GM23248 (cell line): ENCODE results near the gene HUS1B. TPM values are rescaled to one million over a fixed set of nuclear protein-coding genes. Genes with fewer than 3 reads are reported as not detected.

Source experiments
- DNase-seq: peaks from one replicate; pipeline ENCODE4 v3.0.0-alpha.2; 2015
- H2AFZ ChIP-seq: fragments of 200-600 bp; sonication (generic); 2 replicates; pipeline ENCODE4 v1.6.1; 2016; ENCODE audit warnings: antibody characterized with exemption
- H3F3A ChIP-seq: fragments of 200-600 bp; sonication (generic); 2 replicates; pipeline ENCODE4 v1.6.1; 2016; ENCODE audit warnings: mild to moderate bottlenecking, antibody characterized with exemption, mixed run types; ENCODE audit not compliant: insufficient read depth
- H3K27ac ChIP-seq: fragments of 200-600 bp; sonication (generic); 2 replicates; pipeline ENCODE4 v1.5.1; 2016; ENCODE audit warnings: mild to moderate bottlenecking
- H3K27me3 ChIP-seq: fragments of 200-600 bp; sonication (generic); replicated peaks from 2 replicates; pipeline ENCODE4 v1.6.1; 2016; ENCODE audit warnings: mild to moderate bottlenecking; ENCODE audit not compliant: insufficient read depth
- H3K36me3 ChIP-seq: fragments of 200-600 bp; sonication (generic); 2 replicates; pipeline ENCODE4 v1.6.1; 2016; ENCODE audit warnings: low read depth, mild to moderate bottlenecking
- H3K4me1 ChIP-seq: fragments of 200-600 bp; sonication (generic); 2 replicates; pipeline ENCODE4 v1.6.1; 2016; ENCODE audit warnings: mild to moderate bottlenecking; ENCODE audit not compliant: insufficient read depth
- H3K4me2 ChIP-seq: fragments of 200-600 bp; sonication (generic); one replicate; pipeline ENCODE4 v1.6.1; 2016; ENCODE audit warnings: mild to moderate bottlenecking; ENCODE audit not compliant: unreplicated experiment
- H3K4me3 ChIP-seq: fragments of 200-600 bp; sonication (generic); 2 replicates; pipeline ENCODE4 v1.5.1; 2016; ENCODE audit warnings: mild to moderate bottlenecking
- H3K79me2 ChIP-seq: fragments of 200-600 bp; sonication (generic); 2 replicates; pipeline ENCODE4 v1.6.1; 2016; ENCODE audit warnings: mild to moderate bottlenecking; ENCODE audit not compliant: insufficient read depth
- H3K9ac ChIP-seq: fragments of 200-600 bp; sonication (generic); 2 replicates; pipeline ENCODE4 v1.6.1; 2016; ENCODE audit warnings: mild to moderate bottlenecking
- H3K9me2 ChIP-seq: fragments of 200-600 bp; sonication (generic); 2 replicates; pipeline ENCODE4 v1.6.1; 2016; ENCODE audit warnings: mixed run types, mild to moderate bottlenecking, moderate library complexity; ENCODE audit not compliant: insufficient read depth
- H3K9me3 ChIP-seq: fragments of 200-600 bp; sonication (generic); one replicate; pipeline ENCODE4 v1.6.1; 2017; ENCODE audit warnings: low read depth
- H4K20me1 ChIP-seq: fragments of 200-600 bp; sonication (generic); 2 replicates; pipeline ENCODE4 v1.6.0; 2016; ENCODE audit not compliant: insufficient read depth
- EZH2 ChIP-seq: fragments of 200-600 bp; sonication (generic); IDR thresholded peaks from 2 replicates; pipeline ENCODE4 v1.6.1; 2018; ENCODE audit warnings: antibody characterized with exemption, mild to moderate bottlenecking; ENCODE audit not compliant: insufficient read depth, poor library complexity, severe bottlenecking
- EZH2phosphoT487 ChIP-seq: fragments of 200-600 bp; sonication (generic); IDR thresholded peaks from 2 replicates; pipeline ENCODE4 v1.6.1; 2018; ENCODE audit warnings: antibody characterized with exemption, moderate library complexity, mild to moderate bottlenecking, low read depth; ENCODE audit not compliant: insufficient read depth
- WGBS, 2 experiments: methylation state at CpG; one replicate each; pipeline ENCODE4 v1.1.6; 2015 to 2017; ENCODE audit warnings: low lambda C conversion rate in 2 of 2, low coverage in 1 of 2; ENCODE audit errors: missing lambda C conversion rate in 2 of 2; 5-methylcytosine and 5-hydroxymethylcytosine counted together
- in situ Hi-C: fragments of 300-500 bp; cut with MboI; formaldehyde crosslinking; loops from 2 replicates; pipeline ENCODE4 v1.15.0; 2020
- polyA plus RNA-seq: library from polyadenylated mRNA; unstranded; fragments of >200 nt; fragmentation: Nextera tagmentation; extraction: Ambion mirVana; gene quantifications from 2 replicates; pipeline ENCODE4 v1.2.1, GENCODE V29; 2016
- total RNA-seq: library from RNA; depleted of rRNA; stranded (reverse); fragments of >200 nt; shearing (Covaris generic); gene quantifications from 2 replicates; pipeline ENCODE4 v1.2.3, GENCODE V29; 2014

HUS1B gene
- total and polyA plus RNA-seq, 2 experiments from 2014 or later = 0.32 TPM; not detected in 1

DNA sequence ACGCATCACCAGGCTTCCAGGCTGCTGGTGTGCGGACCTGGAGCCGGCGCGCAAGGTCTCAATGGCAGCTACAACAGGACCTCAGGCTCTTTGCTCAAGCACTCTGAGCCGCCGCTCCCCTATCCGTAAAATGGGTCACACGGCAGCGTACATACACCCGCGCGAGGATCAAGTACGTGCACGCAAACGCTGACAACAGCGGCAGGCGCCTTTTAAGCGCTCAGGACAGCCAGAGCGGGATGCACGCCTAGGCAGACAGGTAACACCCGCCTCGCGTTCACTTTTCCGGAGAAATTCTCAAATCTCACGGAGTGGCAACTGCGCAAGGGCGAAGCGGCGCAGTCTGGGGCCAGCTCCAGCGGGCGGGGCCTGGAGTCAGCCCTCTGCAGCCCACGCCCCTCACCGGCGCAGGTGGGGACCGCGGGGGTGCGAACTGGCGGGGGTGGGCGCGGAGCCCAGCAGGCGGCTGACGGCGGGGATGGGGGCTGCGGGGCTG, 35.5 kb upstream of the HUS1B start:
- no peaks in the 10 kb centered on the region for H3F3A ChIP-seq
- peak overlapping the region; percentile 91 for H3K4me3 ChIP-seq
- H3K4me1 ChIP-seq = peaks cover 9% of the 10 kb centered on the region
- DNase-seq = peak; percentile 75
- peak overlapping the region; percentile 97 for H2AFZ ChIP-seq
- no peak for TF ChIP-seq EZH2
- TF ChIP-seq EZH2phosphoT487 = no peak
- peaks cover 6% of the 10 kb centered on the region; the same call in 1 of the 2 replicates for H4K20me1 ChIP-seq
- H3K27ac ChIP-seq = peak overlapping the region; percentile 39
- H3K79me2 ChIP-seq = peaks cover 44% of the 10 kb centered on the region
- H3K9me3 ChIP-seq = no peaks in the 10 kb centered on the region
- H3K9ac ChIP-seq = peak overlapping the region; percentile 78
- H3K9me2 ChIP-seq = no peaks in the 10 kb centered on the region
- H3K36me3 ChIP-seq = no peaks in the 10 kb centered on the region
- H3K4me2 ChIP-seq = peak overlapping the region; percentile 54
- 1 to 2% methylated on average over 36 to 39 of the region's 45 CpGs for WGBS, 2 experiments
- no peaks in the 10 kb centered on the region for H3K27me3 ChIP-seq
- in situ Hi-C loops = no loop called here

DNA sequence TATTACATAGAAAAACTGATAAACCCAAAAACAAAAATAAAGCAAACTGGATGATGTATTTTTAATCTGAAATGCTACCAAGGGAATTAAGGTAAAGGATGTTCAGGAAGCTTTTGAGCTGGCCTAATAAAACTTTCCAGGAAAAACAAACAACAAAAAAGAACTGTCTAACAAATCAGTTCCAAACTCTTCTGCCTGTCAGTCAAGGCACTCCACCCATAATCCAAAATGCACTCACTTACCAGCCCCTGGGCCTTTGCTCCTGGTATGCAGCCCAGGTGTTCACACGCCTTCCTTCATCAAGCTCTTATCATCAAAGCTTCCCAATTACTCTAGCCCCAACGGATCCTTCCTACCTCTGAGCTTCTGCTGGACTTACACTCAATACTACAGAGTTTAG, 32.3 kb upstream of the HUS1B start:
- no peak overlapping the region for H3K27ac ChIP-seq
- H3K27me3 ChIP-seq = no peaks in the 10 kb centered on the region
- TF ChIP-seq EZH2phosphoT487 = no peak
- no peak for TF ChIP-seq EZH2
- no peak overlapping the region for H3K4me3 ChIP-seq
- H3K9me3 ChIP-seq = no peaks in the 10 kb centered on the region
- WGBS, 2 experiments = 66 to 79% methylated on average over 2 of the region's 2 CpGs
- no peak overlapping the region for H2AFZ ChIP-seq
- H3K9me2 ChIP-seq = no peaks in the 10 kb centered on the region
- in situ Hi-C loops = no loop called here
- H3K9ac ChIP-seq = no peak overlapping the region
- DNase-seq = no peak
- no peaks in the 10 kb centered on the region; the same call in 1 of the 2 replicates for H3F3A ChIP-seq
- H3K4me2 ChIP-seq = no peak overlapping the region
- H4K20me1 ChIP-seq = peaks cover 6% of the 10 kb centered on the region; the same call in 1 of the 2 replicates
- H3K79me2 ChIP-seq = peaks cover 73% of the 10 kb centered on the region
- no peaks in the 10 kb centered on the region for H3K36me3 ChIP-seq
- H3K4me1 ChIP-seq = peaks cover 19% of the 10 kb centered on the region

DNA sequence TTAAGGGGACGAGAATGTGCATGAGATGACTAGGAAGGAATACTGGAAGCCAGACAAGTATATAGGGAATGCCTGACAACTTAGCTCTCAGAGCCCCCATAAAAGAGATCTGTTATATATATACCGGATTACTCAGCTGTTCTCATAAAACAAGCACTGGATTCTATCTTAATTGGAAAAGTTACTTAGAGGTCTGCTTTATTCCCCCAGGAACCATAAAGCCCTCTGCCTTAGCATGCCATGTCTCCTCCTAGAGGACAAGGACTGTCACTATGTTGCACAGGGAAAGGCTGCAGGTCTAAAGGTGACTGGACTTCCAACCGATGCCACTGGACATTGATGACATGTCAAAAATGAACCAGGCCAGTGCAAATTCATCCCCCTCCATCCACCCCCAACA, 29.6 kb upstream of the HUS1B start:
- no peak overlapping the region for H3K27ac ChIP-seq
- peaks cover 7% of the 10 kb centered on the region; the same call in 1 of the 2 replicates for H4K20me1 ChIP-seq
- peaks cover 90% of the 10 kb centered on the region for H3K79me2 ChIP-seq
- H3K27me3 ChIP-seq = no peaks in the 10 kb centered on the region
- H3F3A ChIP-seq = peaks cover 4% of the 10 kb centered on the region
- TF ChIP-seq EZH2 (no peak), EZH2phosphoT487 (no peak)
- H3K36me3 ChIP-seq = no peaks in the 10 kb centered on the region
- in situ Hi-C loops = no loop called here
- no peak overlapping the region for H3K4me3 ChIP-seq
- H3K9me2 ChIP-seq = no peaks in the 10 kb centered on the region
- H2AFZ ChIP-seq = no peak overlapping the region
- H3K9ac ChIP-seq = no peak overlapping the region
- H3K4me1 ChIP-seq = peaks cover 30% of the 10 kb centered on the region
- no peak overlapping the region for H3K4me2 ChIP-seq
- no peak for DNase-seq
- no peaks in the 10 kb centered on the region for H3K9me3 ChIP-seq
- WGBS, 2 experiments = 81 to 88% methylated on average over 3 of the region's 3 CpGs

DNA sequence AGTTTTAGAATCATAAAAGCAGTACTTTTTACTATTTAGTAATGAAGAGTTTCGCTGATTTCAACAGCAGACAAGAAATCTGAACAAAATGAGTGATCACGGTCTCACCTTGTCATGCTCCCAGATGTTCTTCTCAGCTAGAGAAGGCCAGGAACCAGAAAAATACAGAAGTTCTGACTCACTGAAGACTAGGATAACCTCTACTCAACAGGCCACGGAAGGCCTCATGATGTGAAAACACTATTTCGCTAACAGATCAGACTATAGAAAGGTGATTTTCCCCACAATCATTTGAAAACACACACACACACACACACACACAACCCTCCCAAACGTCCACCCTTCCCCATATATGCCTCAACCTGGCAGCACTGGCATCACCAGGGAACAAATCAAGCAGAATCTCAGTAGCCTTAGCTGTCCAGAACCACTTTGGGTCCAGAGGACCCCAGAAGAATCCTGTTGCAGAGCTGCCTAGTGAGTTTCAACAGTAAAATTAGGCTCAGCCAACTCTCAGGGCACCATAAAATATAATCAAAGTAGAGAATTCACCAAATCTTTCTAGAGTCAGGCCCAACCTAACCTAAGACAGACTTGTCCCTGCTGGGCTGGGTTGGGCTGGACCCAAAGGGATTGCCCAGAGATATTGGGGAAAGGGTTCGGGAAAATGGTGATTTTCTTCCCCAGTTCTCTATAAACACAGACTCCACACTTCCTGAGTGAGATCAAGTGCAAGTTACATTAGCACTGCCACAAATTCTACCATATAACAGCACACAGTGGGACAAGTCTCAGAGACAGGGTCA, 28.1 kb upstream of the HUS1B start:
- H3K27me3 ChIP-seq = no peaks in the 10 kb centered on the region
- no peak overlapping the region for H2AFZ ChIP-seq
- H3K9me3 ChIP-seq = no peaks in the 10 kb centered on the region
- no peak overlapping the region for H3K4me3 ChIP-seq
- no peaks in the 10 kb centered on the region for H3K36me3 ChIP-seq
- H3K4me2 ChIP-seq = peak overlapping the region; percentile 79
- H3K9me2 ChIP-seq = no peaks in the 10 kb centered on the region
- peaks cover 90% of the 10 kb centered on the region for H3K79me2 ChIP-seq
- 79 to 83% methylated on average over 6 of the region's 6 CpGs for WGBS, 2 experiments
- peak overlapping the region; percentile 57; the same call in 1 of the 2 replicates for H3K9ac ChIP-seq
- peaks cover 30% of the 10 kb centered on the region for H3K4me1 ChIP-seq
- peak; percentile 59 for DNase-seq
- peak overlapping the region; percentile 49; the same call in 1 of the 2 replicates for H3K27ac ChIP-seq
- H4K20me1 ChIP-seq = peaks cover 5% of the 10 kb centered on the region; the same call in 1 of the 2 replicates
- no peak for TF ChIP-seq EZH2
- TF ChIP-seq EZH2phosphoT487 = no peak
- in situ Hi-C loops = no loop called here
- peaks cover 5% of the 10 kb centered on the region for H3F3A ChIP-seq
